DMS153 treated with DMSO at 0.1 percent for 48 hours (cell line): ENCODE data around the gene DNM2.
"Not testable (repeated sequence)": the region's sequence is repeated elsewhere in the genome, so short reads cannot be mapped to it uniquely, and the experiment has no call there.

Experiments used
- DNase-seq: peaks from one replicate; lab custom pipeline; 2025; ENCODE audit not compliant: unreplicated experiment; lab: John Stamatoyannopoulos, UW

The DNM2 gene

DNA sequence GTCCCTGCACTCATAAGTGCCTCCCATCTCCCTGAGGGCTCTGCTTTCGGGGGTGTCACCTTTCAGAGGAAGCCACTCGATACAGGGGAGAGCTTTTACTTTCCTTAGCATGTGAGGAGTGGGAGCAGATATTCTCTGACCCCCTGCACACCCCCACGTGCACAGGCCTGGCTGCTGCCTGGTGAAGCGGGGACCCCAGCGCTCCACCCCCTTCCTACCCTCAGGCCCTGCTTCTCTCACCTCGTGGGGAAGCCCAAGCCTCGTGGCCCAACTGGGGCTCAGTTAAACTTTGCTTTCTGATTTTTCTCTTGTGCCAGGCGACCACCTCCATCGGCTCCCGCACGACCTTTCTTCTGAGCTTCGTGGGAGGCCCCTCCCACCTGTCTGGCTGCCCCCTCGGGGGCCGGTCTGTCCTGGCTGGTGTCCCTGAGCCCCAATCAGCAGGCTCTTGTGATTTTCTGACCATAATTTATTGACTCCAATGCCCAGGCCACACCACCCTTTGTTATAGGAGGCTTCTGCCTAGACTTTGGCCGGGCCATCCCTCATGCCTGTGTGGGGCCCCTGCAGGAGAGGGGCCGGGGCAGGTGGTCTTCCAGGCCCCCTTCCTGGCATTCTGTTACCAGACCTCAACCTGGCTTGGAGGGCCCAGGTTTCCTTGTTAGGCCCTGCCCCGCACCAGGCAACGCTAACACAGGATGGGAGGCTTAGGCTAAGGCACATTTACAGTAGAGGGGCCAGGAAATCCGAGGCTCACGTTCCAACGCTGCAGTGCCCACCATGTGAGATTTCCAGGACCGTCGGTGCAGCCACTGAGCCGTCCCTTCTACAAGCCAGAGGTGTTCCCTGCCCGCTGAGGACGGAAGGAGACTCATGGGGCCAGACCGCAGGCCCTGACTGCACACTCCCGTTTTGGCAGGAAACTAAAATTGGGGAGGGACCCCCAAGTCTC, 114.4 kb downstream of the DNM2 start:
- DNase-seq = no peak

DNA sequence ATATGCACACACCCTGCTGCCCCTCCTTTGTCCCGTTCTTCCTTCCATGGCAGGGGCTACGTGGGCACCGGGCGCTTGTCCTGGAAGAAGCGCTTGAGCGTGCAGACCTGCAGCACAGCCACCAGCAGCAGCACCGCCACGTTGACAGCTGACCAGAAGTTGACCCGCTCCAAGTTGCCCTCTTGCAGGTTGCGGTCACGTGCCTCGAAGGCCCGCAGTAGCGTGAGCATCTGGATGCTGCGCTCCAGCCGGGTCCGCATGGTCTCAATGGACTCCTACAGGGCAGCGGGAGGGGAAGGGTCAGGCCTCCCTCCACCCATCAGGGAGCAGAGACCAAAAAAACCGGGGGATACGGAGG, 115.0 kb downstream of the DNM2 start:
- DNase-seq = no peak

- DNase-seq = no peak
These were observed 117.3 kb downstream of the DNM2 start for GRCh38 chr19:10835089-10835753.

GRCh38 chr19:10835754-10836478, 118.0 kb downstream of the DNM2 start, which contains the start of gene TMED1:
Gene TMED1, minus strand, starts transcription at chr19:10836212. Its CDS starts 21 bp downstream, at chr19:10836191.
- peak; percentile 99 for DNase-seq

GRCh38 chr19:10836479-10837330, 118.8 kb downstream of the DNM2 start:
- peak; percentile 92 for DNase-seq

DNA sequence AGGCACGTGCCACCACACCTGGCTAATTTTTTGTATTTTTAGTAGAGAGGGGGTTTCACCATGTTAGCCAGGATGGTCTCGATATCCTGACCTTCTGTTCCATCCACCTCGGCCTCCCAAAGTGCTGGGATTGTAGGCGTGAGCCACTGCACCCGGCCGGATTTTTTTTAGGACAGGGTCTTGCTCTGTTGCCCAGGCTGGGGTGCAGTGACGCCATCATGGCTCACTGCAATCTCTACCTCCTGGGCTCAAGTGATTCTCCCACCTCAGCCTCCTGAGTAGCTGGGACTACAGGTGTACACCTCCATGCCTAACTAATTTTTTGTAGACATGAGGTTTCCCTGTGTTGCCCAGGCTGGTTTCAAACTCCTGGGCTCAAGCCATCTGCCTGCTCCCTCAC, 119.8 kb downstream of the DNM2 start:
- not testable (repeated sequence) for DNase-seq

DNA sequence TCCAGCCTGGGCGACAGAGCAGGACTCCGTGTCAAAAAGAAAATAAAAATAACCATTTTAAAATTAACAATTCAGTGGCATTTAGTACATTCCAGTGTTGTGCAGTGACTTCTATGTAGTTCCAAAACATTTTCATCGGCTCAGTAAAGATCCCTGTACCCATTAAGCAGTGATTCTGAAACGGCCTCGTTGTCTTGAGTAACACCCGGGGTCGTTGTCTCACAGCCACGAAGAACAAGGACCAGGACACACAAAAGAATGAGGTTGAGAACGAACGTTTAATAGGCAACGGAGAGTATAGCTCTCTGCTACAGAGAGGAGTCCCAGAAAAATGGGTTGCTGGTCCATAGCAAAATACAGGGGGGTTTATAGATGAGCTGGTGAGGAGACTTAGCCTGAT, 120.5 kb downstream of the DNM2 start:
- no peak for DNase-seq

DNA sequence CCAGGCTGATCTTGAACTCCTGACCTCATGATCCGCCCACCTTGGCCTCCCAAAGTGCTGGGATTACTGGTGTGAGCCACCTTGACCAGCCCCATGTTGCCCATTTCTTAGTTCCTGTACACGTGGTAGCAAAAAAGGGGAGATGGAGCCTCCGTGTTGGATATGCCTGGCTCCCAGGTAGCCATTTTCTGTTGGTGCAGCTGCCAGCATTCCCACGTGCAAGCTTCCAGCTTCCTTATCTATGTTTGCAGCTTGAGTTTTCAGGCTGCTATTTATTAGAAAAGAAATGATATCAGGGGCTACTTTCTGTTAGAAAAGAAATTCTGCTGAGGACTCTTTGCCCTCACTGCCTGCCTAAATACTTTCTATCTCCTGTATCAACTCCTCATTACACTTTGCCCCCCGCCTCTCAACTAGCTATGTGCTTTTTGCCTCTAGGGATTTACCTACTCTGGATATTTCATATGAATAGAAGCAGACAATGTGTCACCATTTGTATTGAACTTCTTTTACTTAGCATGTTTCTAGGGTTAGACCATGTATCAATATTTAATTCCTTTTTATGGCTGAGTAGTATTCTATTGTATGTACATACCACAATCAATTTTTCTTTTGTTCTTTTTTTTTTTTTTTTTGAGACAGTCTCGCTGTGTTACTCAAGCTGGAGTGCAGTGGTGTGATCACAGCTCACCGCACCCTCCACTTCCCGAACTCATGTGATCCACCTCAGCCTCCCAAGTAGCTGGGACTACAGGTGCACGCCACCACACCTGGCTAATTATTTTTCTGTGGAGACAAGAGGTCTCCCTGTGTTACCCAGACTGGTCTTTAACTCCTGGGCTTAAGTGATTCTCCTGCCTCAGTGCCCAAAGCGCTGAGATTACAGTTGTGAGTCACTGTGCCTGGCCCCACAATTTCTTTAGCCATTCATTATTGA, 121.5 kb downstream of the DNM2 start:
- DNase-seq = no peak

GRCh38 chr19:10842788-10843187, 124.9 kb downstream of the DNM2 start:
- DNase-seq = no peak

DNA sequence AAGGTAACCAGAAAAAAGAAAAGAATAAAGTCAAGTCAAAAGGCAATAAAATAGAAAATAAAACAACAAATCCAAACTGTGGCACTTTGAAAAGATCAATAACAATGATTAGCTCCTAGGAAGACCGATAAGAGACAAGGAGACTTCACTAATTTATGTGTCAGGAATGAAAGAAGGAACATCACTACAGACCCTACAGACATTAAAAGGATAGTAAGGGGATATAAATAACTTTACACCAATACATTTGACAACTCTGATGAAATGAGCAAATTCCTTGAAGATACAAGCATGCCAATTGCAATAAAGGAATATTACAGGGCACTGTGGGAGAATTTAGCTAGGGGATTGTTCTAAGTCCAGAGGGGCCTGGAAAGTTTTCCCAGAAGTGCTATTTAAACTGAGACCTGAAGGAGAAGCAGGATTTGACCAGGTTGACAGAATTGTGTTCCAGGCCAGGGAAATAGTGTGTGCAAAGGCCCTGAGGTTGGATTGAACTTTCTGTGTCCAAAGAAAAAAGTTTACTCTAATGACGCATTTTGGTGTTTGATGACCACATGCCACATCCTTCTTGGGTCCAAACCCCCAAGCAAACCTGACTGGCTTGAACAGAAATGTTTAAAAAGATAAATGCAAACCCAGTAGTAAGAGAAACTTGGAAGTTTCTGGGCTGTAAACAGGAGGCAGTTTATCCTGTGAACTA, 128.8 kb downstream of the DNM2 start:
- no peak for DNase-seq

GRCh38 chr19:10848230-10848856, 130.5 kb downstream of the DNM2 start, which contains the start of gene C19orf38:
Gene C19orf38, plus strand, starts transcription at chr19:10848415. Its CDS starts 94 bp downstream, at chr19:10848509.
- DNase-seq = no peak

DNA sequence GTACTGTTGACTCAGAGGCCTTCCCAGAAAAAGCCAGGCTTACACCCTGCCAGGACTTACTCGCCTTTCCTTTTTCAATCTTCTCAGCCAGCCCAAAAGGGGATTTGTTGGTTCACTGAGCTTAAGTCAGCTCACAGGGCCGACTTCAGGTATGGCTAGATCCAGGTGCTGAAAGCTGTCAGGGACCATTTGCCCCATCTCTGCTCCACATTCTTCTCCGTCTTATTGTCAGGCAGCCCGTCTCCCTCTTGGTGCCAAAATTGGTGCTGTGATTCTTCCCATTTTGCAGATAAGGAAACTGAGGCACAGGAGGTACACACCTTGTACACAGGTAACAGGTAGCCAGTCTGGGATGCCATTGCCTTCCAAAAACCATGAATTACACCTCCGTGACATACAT, 132.8 kb downstream of the DNM2 start:
- DNase-seq = no peak

GRCh38 chr19:10852098-10852800, 134.4 kb downstream of the DNM2 start:
- DNase-seq = no peak

DNA sequence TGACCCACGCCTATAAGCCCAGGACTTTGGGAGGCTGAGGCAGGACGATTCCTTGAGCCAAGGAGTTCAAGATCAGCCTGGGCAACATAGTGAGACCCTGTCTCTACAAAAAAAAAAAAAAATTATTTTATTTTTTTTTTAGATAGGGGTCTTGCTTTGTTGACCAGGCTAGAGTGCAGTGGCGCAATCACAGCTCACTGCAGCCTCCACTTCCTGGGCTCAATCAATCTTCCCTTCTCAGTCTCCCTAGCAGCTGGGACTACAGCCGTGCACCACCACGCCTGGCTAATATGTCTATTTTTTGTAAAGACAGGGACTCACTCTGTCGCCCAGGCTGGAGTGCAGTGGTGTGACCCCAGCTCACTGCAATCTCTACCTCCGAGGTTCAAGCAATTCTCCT, 135.1 kb downstream of the DNM2 start:
- no peak for DNase-seq

DNA sequence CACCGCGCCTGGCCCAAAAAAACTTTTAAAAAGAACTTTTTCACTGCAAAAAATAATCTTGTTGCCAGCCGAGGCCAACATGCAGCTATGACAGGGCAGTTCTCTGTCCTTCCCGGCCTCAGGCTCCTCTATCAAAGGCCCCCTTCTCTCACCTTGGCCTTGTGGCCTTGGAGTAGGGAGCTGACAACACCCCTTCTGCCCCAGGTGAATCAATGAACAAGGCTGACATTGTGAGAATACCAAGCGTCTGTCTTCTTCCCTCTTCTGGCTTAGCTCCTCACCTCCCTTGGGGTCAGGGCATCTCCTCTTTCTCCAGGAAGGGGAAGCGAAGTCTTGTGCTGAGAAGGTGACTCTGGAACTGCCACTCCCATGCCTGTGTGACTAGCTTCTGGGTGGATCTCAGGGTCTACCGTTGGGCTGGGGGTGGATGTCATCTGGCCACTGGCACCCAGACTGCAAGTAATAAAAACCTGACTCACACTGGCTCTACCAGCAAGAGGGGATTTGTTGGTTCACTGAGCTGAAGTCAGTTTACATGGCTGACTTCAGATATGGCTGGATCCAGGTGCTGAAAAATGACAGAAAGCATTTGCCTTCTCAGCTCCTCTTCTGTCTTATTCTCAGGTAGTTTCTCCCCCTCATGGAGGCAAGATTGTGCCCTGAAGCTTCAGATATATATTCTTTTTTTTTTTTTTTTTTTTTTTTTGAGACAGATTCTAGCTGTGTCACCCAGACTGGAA, 136.6 kb downstream of the DNM2 start:
- DNase-seq = no peak

DNA sequence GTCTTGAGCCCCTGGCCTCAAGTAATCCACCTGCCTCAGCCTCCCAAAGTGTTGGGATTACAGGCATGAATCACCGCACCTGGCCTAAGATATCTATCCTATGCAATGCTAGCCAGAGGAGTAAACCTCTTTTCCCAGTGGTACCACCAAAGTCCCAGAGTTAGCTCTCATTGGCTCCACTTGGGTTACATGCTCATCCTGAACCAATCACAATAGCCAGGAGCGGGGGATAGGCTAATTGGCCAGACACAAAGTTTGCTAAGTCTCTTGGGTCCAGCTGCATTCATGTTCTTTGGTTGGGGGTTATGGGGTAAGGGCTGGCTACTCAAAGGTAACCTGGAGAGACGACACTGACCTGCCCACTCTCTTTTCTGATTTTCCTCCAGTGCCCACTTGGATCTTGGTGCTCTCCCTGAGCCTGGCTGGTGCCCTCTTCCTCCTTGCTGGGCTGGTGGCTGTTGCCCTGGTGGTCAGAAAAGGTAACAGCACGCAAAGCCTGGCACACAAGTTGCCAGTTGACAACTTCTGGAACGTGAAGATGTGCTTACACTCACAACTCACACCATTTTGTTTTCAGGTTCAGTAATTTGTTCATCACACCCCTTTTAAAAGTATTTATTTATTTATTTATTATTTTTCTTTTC, 138.1 kb downstream of the DNM2 start:
- no peak for DNase-seq

- not testable (repeated sequence) for DNase-seq
These were observed 139.0 kb downstream of the DNM2 start for GRCh38 chr19:10856899-10857298.
